ENCODE results near the gene PGP.
"Not testable (repeated sequence)": the region's sequence is repeated elsewhere in the genome, so short reads cannot be mapped to it uniquely, and the experiment has no call there.

PGP gene

GRCh38 chr16:2223221-2223941 is 8.7 kb upstream of the PGP start, which contains the start of gene E4F1:
TSS of gene E4F1 (plus strand) at chr16:2223591. CDS start at chr16:2223614, 23 bp downstream.
- DNase-seq (ENCODE audit: low read depth in 2 of 2): peak; percentile 98

DNA sequence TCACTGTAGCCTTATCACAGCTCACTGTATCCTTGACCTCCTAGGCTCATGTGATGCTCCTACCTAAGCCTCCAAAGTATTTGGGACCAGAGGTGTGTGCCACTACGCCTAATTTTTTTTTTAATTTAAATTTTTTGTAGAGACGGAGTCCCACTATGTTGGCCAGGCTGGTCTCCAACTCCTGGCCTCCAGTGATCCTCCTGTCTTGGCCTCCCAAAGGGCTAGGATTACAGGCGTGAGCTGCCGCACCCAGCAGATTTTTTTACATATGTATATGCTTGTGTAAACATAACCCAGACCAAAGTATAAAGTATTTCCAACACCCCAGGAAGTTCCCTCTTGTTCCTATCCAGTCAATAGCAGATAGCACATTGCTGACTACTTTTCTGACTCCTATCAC is 1.7 kb upstream of the PGP start:
- DNase-seq (ENCODE audit: low read depth in 2 of 2): no peak

DNA sequence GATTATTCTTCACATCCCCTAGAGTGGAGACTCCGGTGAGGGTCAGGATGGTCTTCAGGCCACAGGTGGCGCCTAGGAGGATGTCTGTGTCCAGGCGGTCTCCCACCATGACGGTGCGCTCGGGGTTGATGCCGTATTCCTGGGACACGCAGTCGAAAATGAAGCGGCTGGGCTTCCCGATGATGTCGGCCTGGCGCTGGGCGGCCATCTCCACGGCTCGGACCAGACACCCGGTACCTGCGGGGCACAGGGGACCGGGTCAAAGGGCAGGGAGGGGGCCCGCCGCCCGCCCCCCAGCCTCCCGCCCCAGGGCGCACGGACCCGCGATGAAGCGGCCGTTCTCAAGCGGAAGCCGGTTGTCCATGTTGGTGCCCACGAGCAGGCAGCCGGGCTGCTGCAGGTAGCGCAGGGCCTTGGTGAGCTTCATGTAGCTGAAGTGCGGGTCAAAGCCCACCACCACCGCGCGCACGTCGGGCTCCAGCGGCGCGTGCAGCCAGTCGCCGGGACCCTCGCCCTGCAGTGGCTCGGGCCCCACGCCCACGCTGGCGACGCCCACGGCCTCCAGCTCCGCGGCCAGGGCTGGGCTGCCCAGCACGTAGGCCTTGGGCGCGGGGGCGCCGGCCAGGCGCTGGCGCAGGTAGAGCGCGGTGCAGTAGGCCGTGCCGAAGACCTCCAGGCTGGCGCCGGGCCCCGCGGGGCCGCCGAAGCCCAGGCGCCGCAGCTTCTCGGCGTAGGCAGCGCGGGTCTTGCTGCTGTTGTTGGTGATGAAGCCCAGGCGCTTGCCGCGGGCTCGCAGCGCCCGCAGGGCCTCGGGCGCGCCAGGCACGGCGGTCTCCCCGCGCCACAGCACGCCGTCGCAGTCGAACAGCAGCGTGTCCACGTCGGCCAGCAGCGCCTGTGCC is 572 bp downstream of the PGP start:
- no peak for DNase-seq (ENCODE audit: low read depth in 2 of 2)

- DNase-seq (ENCODE audit: low read depth in 2 of 2): no peak
These were observed 2.0 kb downstream of the PGP start for GRCh38 chr16:2212362-2213324.

- DNase-seq (ENCODE audit: low read depth in 2 of 2): no peak
These were observed 2.7 kb downstream of the PGP start for GRCh38 chr16:2211923-2212347.

DNA sequence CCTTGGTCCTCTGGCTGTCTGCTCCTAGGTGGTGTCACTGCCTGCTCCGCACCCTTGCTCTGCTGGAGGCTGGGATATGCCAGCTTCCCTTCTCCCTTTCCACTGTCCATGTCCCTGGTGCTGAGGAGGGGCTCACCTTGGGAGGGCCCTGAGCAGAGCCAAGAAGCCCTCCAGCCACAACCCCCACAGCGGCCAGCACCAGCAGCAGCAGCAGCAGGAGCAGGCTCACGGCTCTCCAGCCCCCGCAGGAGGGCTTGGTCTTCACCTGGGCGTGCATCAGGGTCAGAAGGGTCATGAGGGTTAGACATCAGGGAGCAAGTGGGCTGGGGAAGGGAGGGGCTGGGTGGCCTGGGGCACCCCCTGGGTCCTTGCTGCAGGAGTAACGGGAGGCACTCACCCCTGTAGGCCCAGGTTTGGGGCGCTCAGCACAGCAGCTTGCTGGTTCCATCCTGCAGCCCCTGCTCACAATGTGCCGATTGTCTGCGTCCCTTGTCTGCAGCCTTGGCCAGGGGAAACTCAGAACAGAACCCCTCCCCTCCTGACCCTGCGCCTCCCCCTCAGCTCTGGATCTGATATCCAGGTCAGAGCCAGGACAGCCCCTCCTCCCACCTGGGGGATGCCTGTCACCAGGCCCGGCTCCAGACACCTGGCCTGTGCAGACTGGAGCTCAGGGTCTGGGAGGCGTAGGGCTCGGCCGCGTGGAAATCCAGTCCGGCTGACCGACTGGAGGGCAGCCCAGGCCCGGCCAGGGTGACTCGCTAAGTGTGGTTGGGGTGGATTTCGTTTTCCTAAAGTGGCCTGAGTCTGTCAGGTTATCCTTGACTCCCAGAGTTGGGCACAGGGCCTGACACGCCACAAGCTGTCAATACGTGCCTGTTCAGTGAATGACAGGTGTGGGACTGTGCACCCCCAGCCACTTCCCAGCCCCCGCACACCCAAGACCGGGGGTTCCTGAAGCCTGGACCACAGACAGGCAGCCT is 4.0 kb downstream of the PGP start, which contains the start of gene BRICD5:
TSS of gene BRICD5 (minus strand) at position 478 of the 980 bp plus-strand sequence. CDS start at position 448, 30 bp downstream.
- no peak for DNase-seq (ENCODE audit: low read depth in 2 of 2)

- no peak for DNase-seq (ENCODE audit: low read depth in 2 of 2)
These were observed 4.7 kb downstream of the PGP start for GRCh38 chr16:2210009-2210332.

DNA sequence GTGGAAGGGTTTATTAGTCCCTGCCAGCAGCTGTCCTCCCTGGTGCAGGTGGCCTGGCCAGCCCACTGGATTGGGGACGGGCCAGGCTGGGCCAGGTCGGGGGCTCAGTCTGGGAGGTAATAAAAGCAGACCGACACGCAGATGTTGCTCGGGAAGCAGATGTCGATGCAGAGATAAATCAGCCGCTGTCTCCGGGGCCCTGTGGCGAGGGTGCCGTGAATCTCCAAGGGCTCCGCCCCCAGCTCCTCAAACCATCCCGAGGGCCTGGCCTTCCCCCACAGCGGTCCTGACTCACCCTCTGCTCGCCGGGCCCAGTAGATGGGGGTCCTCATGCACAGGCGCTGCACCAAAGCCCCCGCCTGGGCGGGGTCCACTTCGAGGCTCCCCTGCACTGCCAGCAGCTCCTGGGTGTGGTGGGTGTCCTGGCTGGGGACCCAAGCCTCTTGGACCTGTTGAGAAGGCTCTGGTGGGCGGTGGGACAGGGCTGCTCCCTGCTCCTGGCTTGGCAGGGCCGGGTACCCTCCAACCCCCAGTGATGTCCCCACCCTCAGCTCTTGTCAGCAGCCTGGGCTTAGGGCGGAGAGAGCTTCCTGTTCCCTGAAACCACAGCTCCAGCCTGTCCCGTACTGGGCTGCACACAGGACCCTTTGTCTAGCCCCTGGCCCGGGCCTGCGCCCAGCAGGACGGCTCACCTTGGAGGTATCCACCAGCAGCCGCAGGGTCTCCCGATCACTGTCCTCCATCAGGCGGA is 5.2 kb downstream of the PGP start:
- no peak for DNase-seq (ENCODE audit: low read depth in 2 of 2)

DNA sequence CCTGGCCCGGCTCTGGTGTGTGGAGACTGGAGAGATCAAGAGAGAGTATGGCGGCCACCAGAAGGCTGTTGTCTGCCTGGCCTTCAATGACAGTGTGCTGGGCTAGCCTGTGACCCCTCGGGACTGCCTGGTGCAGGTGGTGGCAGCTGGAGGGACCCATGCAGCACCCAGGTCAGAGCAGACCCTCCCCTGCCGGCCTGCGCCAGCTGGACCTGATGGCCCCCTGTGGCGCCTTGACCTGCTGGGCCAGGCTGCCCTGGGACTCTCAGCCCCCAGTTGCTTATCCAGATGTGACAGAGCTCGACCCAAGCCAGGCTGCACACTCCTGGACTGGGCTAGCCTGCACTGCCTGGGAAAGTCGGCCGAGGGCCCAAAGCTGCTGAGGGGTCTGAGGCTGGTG is 5.9 kb downstream of the PGP start:
- no peak for DNase-seq (ENCODE audit: low read depth in 2 of 2)

GRCh38 chr16:2208308-2208707 is 6.3 kb downstream of the PGP start:
- no peak for DNase-seq (ENCODE audit: low read depth in 2 of 2)

DNA sequence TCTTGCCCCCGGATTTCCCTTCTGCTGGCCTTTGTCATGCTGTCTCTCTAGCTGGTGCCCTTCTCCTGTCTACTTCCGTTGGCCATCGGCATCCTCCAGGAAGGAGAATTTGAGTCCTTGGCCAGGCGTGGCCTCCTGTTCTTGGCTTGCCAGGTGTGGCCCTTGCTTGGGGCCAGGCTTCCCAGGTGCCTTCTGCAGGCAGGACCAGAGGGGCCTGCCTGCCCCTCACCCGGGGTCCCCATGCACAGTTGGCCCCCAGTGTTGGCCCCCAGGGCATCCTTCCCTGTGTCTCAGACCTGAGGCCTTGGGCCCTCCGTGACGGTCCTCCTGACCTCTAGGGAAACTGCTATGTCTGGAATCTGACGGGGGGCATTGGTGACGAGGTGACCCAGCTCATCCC is 6.8 kb downstream of the PGP start:
- DNase-seq (ENCODE audit: low read depth in 2 of 2): no peak

GRCh38 chr16:2206780-2207433 is 7.7 kb downstream of the PGP start:
- DNase-seq (ENCODE audit: low read depth in 2 of 2): no peak

DNA sequence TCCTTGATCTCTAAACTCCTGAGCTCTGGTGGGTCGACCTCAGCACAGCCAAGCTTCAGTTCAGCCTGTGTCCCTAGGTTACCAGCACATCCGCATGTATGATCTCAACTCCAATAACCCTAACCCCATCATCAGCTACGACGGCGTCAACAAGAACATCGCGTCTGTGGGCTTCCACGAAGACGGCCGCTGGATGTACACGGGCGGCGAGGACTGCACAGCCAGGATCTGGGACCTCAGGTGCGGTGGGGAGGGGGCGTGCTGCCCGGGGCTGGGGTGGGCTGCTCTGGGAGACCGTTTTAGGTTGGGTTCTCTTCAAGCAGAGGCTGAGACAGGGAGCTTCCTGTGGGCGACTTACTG is 8.2 kb downstream of the PGP start:
- DNase-seq (ENCODE audit: low read depth in 2 of 2): no peak

- no peak for DNase-seq (ENCODE audit: low read depth in 2 of 2)
These were observed 8.7 kb downstream of the PGP start for GRCh38 chr16:2205967-2206313.

DNA sequence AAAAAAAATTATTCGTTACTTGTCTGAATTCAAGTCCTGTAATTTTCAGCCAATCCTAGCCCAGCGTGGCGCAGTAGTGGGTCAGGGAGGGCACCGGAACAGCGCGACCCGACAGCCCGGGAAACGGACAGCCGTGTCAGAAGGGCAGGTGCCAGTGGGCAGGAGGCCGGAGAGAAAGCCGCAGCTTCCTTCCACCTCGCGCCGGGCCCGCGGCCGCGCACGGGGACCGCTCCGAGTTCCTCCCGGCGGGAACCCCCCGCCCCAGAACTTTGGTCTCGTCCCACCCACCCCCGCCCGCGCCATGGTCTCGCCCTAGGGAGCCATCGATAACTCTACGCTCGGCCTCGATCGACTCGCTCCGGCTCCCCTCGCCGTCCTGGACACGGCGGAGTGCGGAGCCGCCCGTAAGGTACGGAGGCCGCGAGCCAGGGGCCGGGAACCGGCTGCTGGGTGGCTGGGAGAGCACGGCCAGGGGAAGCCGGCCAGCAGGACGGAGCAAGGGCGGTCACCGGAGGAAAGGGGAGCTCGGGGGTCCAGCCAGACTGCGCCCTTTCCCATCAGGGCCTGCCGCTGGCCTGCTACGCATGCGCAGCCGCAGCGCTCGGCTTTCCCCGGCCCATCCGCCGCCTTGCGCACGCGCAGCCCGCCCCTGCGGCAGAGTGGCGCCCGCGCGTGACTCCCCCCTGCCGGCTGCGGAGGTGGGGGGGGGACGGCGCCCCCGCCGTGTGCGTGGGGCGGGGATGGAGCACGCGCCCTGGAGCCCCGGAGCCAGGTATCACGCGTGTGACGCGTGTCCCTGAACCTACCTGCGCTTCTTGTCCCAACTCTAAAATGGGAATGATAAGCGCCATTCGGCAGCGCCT is 9.3 kb downstream of the PGP start, which contains the start of gene MLST8:
TSS of gene MLST8 (plus strand) at position 351 of the 863 bp plus-strand sequence. CDS start 632 bp downstream, outside the sequence.
- DNase-seq (ENCODE audit: low read depth in 2 of 2): peak; percentile 61 to 62

GRCh38 chr16:2204416-2205103 is 10.1 kb downstream of the PGP start:
- no peak for DNase-seq (ENCODE audit: low read depth in 2 of 2)

DNA sequence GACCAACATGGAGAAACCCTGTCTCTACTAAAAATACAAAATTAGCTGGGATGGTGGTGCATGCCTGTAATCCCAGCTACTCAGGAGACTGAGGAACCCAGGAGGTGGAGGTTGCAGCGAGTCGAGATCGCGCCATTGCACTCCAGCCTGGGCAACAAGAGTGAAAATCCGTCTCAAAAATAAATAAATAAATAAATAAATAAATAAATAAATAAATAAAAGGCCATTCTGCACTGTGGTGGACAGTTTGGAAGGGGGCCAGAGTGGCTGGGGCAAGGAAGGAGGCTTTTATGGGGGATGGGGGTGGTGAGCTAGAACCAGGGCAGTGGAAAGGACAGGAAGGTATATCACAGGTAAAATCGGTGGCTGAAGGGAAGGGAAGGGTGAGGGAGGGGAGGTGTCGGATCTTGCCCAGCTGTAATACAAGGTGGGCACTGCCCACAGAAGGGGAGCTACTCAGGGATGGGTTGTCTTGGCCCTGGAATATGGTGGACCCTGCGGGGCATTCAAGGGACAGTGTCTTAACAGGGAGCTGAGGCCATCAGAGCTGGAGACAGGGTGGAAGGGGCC is 11.4 kb downstream of the PGP start:
- not testable (repeated sequence) for DNase-seq (ENCODE audit: low read depth in 2 of 2)

Measured in fibroblast of skin of left biceps (primary cell).